ENCODE measurements around the gene INHA. TPM values are rescaled to one million over a fixed set of nuclear protein-coding genes. Genes with fewer than 3 reads are reported as not detected.

The INHA gene
- total and polyA plus RNA-seq, 4 donors, result 0.47 to 0.98 (median 0.58) TPM; not detected in 1

DNA sequence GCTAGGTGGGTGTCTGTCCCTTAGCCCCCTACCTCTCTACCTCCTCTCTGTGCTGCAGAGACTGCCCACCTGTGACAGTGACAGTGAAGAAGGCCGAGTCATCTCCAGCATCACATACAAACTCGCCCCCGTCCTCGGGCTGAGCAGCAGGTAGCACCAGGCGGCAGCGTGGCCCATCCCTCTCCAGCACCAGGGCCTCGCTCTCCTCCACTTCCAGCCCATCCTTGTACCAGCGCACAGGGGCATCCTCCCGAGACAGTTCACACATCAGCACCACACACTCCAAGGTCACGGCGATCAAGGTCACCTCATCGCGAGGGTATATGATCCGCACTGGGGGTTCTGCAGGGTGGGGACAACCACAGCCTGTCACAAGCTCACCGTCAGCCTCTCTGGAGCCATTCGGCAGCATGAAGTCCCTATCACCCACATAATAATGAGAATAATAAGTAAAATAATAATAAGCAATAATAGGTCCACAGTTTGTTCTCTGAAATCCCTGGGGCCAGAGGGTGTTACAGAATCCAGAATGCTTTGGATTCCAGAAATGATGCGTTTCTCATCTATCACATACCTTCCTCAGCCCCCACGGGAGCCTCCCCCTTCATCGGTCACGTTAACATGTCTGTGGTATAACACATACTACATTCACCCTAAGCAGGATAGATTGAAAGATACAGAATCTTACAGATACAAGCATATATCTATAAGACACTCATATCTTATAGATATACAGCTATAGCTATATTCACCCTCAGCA is 12.8 kb upstream of the INHA start:
- peaks cover 0 to 19% (median 11%) of the 10 kb centered on the region in 4 donors for H3K36me3 ChIP-seq (ENCODE audit: control insufficient read depth in 4 of 4, insufficient read depth in 4 of 4, low read length in 4 of 4)
- no peak for ATAC-seq (ENCODE audit: insufficient read depth, low FRiP score)
- TF ChIP-seq, protein P1, sequence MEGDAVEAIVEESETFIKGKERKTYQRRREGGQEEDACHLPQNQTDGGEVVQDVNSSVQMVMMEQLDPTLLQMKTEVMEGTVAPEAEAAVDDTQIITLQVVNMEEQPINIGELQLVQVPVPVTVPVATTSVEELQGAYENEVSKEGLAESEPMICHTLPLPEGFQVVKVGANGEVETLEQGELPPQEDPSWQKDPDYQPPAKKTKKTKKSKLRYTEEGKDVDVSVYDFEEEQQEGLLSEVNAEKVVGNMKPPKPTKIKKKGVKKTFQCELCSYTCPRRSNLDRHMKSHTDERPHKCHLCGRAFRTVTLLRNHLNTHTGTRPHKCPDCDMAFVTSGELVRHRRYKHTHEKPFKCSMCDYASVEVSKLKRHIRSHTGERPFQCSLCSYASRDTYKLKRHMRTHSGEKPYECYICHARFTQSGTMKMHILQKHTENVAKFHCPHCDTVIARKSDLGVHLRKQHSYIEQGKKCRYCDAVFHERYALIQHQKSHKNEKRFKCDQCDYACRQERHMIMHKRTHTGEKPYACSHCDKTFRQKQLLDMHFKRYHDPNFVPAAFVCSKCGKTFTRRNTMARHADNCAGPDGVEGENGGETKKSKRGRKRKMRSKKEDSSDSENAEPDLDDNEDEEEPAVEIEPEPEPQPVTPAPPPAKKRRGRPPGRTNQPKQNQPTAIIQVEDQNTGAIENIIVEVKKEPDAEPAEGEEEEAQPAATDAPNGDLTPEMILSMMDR (IDR thresholded peaks at IDR 0.05; ENCODE audit: control extremely low read depth, extremely low read depth), result no peak
- no peaks in the 10 kb centered on the region for H3K27me3 ChIP-seq (ENCODE audit: control insufficient read depth in 3 of 3, insufficient read depth in 3 of 3, low read length in 2 of 3)
- H3K4me3 ChIP-seq, result no peak overlapping the region
- H3K9ac ChIP-seq (ENCODE audit: insufficient read depth in 1 of 2, low read length in 2 of 2), result no peak overlapping the region
- H3K4me1 ChIP-seq (ENCODE audit: control insufficient read depth in 5 of 5, insufficient read depth in 5 of 5, low read length in 5 of 5), result peaks cover 0 to 17% (median 3%) of the 10 kb centered on the region in 5 donors
- 94 to 95% methylated on average over 20 of the region's 20 CpGs for WGBS, 2 donors
- no peaks in the 10 kb centered on the region for H3K9me3 ChIP-seq (ENCODE audit: control insufficient read depth in 4 of 4, insufficient read depth in 3 of 4, low read length in 3 of 4)
- no peak overlapping the region for H3K27ac ChIP-seq (ENCODE audit: low read depth in 1 of 2, low read length in 1 of 2)
- no peak for DNase-seq

DNA sequence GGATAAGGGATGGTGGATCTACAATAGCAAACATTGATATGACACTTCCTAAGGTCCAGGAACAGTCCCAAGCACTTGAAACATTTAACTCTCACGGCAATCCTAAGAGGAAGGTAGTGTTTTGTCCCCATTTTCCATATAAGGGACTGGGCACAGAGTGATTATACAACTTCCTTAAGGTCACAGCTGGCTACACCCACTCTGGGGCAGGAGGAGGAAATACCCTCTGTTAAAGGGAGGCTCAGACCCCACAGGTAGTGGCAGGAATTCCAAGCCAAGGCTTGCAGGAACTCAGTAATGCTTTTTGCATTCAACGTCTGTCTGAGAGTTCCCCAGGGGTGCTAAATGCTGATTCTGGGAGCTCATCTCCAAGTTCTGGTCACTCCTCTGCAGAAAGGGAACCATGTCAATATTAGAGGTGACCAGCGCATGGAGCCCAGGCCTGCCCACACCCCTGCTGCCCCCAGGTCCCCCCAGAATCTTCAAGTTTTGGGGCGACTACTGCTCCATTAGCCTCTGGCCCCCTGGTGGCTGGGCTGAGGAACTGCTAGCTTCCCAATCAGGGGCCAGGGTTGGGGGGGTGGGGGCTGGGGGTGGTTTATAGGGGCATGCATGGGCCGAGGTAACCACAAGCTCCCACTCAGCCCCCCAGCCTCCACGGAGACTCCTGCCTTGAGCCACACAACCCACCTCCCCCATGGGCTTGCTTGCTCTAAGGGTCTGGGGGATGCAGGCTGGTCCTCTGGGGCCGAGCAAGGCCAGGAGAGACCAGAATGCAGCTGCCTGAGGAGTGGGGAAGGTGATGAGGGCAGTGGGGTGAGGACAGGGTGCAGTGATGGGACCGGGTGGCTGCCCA is 11.8 kb upstream of the INHA start:
- no peaks in the 10 kb centered on the region for H3K27me3 ChIP-seq (ENCODE audit: control insufficient read depth in 3 of 3, insufficient read depth in 3 of 3, low read length in 2 of 3)
- H3K9me3 ChIP-seq (ENCODE audit: control insufficient read depth in 4 of 4, insufficient read depth in 3 of 4, low read length in 3 of 4), result no peaks in the 10 kb centered on the region
- peaks cover 0 to 24% (median 13%) of the 10 kb centered on the region in 4 donors for H3K36me3 ChIP-seq (ENCODE audit: control insufficient read depth in 4 of 4, insufficient read depth in 4 of 4, low read length in 4 of 4)
- no peak for DNase-seq
- no peak for ATAC-seq (ENCODE audit: insufficient read depth, low FRiP score)
- H3K4me3 ChIP-seq, result no peak overlapping the region
- H3K9ac ChIP-seq (ENCODE audit: insufficient read depth in 1 of 2, low read length in 2 of 2), result no peak overlapping the region
- TF ChIP-seq, protein P1 (IDR thresholded peaks at IDR 0.05; ENCODE audit: control extremely low read depth, extremely low read depth), result no peak
- 36 to 38% methylated on average over 8 of the region's 8 CpGs for WGBS, 2 donors
- peaks cover 0 to 17% (median 3%) of the 10 kb centered on the region in 5 donors for H3K4me1 ChIP-seq (ENCODE audit: control insufficient read depth in 5 of 5, insufficient read depth in 5 of 5, low read length in 5 of 5)
- H3K27ac ChIP-seq (ENCODE audit: low read depth in 1 of 2, low read length in 1 of 2), result no peak overlapping the region

DNA sequence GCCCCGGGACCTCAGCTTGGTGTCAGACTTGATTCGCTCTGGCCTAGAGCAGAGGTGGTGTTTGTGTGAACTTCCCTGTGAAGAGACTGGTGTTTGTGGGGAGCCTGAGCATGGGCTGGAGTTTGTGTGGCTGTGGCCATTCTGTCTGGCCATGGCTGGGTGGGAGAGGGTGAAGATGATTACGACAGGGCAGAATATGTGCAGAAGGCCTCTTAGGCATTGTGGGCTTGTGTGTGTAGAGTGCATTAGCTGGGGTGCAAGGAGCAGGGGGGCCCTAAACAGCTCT is 11.3 kb upstream of the INHA start:
- Histone ChIP-seq H3K27me3 (ENCODE audit: control insufficient read depth in 3 of 3, insufficient read depth in 3 of 3, low read length in 2 of 3) (no peaks in the 10 kb centered on the region), H3K4me3 (no peak overlapping the region), H3K9me3 (ENCODE audit: control insufficient read depth in 4 of 4, insufficient read depth in 3 of 4, low read length in 3 of 4) (no peaks in the 10 kb centered on the region), H3K9ac (ENCODE audit: insufficient read depth in 1 of 2, low read length in 2 of 2) (no peak overlapping the region), H3K4me1 (ENCODE audit: control insufficient read depth in 5 of 5, insufficient read depth in 5 of 5, low read length in 5 of 5) (peaks cover 0 to 17% (median 3%) of the 10 kb centered on the region in 5 donors), H3K27ac (ENCODE audit: low read depth in 1 of 2, low read length in 1 of 2) (no peak overlapping the region), H3K36me3 (ENCODE audit: control insufficient read depth in 4 of 4, insufficient read depth in 4 of 4, low read length in 4 of 4) (peaks cover 0 to 27% (median 13%) of the 10 kb centered on the region in 4 donors)
- ATAC-seq (ENCODE audit: insufficient read depth, low FRiP score) (no peak), DNase-seq (no peak)
- 76 to 87% methylated on average over 3 of the region's 3 CpGs for WGBS, 2 donors
- TF ChIP-seq, protein P1 (IDR thresholded peaks at IDR 0.05; ENCODE audit: control extremely low read depth, extremely low read depth), result no peak
